Stimulated activated CD4-positive, alpha-beta T cell treated with anti-CD3 and anti-CD28 coated beads, Interleukin-2, amount 100 ng/mL, for 24 hours (primary cell): ENCODE data around the gene TCF19.
"Not testable (repeated sequence)": the region's sequence is repeated elsewhere in the genome, so short reads cannot be mapped to it uniquely, and the experiment has no call there.

Experiments
- DNase-seq, 2 donors: peaks; one replicate each; pipeline ENCODE4 v3.0.0-alpha.2; 2020

Gene TCF19

DNA sequence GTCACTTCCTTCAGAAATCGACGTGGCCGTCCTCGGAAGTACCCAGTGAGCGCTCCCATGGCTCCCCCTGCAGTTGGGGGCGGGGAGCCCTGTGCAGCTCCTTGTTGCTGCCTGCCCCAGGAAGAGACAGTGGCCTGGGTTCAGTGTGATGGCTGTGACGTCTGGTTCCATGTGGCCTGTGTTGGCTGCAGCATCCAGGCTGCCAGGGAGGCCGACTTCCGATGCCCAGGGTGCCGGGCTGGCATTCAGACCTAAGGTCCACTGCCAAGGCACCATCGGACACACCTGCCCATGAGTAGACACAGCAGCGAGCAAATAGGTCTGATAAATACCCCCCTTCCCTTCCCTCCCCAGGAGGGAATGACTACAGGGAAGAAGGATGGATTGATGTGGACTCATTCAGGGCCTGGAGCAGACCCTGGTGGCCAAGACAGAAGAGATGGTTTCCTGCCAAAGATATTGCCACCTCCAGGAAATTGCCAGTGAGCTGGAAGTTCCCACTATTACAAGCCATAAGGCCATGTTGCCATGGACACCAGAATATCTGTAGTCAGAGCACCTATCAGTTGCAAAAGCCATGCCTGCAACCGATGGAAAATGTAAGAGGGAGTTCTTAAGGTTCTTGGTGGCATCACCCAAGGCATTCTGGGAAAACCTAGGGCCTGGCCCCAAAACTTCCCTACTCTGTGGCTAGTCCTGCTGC lies 4.2 kb downstream of the TCF19 start:
- no peak for DNase-seq

- no peak for DNase-seq
These were observed 5.5 kb downstream of the TCF19 start for GRCh38 chr6:31163922-31164321.

- not testable (repeated sequence) for DNase-seq
These were observed 6.2 kb downstream of the TCF19 start for GRCh38 chr6:31164475-31165063.

DNA sequence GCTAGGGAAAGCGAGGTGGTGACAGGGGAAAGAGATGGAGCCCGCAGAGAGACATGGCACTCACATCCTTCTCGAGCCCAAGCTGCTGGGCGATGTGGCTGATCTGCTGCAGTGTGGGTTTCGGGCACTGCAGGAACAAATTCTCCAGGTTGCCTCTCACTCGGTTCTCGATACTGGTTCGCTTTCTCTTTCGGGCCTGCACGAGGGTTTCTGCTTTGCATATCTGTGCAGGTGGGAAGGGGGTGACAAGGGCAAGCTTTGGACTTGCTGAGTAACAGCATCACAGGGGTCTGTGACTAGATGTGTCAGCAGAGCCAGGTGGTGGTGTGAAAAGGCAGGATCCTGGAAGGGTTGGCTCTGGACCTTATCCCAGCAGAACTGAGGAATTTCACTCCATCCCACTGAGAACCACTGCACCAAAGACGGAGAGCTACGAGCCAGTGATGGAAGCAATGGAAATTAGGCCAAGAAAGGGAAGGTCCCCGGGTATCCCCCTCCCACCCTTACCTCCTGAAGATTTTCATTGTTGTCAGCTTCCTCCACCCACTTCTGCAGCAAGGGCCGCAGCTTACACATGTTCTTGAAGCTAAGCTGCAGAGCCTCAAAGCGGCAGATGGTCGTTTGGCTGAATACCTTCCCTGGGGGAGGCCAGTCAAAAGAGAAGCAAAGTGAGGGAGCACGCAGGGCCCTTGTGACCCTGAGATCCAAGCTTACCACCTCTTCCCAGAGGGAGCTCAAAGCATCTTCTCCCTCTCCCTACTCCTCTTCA lies 6.9 kb downstream of the TCF19 start:
- DNase-seq, result peak in 1 of 2 donors; percentile 15

GRCh38 chr6:31165986-31166385 lies 7.6 kb downstream of the TCF19 start:
- DNase-seq, result no peak

DNA sequence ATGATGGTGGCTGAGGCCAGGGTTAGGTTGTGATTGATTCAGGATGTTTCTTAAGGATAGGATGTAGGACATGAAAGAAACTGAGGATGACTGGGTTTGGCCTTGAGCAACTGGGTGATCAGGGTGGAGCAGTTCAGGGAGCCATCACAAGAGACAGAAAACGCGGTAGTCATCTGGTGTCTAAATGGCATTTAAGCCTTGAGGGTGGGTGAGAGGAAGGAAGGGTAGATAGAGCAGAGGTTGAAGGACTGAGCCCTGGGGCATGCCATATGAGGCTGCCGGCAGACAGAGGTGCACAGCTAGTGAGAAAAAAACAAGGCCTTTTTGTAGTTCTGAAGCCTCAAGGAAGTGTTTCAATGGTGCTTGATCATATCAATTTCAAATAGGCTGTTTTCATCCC lies 10.2 kb downstream of the TCF19 start:
- no peak for DNase-seq

DNA sequence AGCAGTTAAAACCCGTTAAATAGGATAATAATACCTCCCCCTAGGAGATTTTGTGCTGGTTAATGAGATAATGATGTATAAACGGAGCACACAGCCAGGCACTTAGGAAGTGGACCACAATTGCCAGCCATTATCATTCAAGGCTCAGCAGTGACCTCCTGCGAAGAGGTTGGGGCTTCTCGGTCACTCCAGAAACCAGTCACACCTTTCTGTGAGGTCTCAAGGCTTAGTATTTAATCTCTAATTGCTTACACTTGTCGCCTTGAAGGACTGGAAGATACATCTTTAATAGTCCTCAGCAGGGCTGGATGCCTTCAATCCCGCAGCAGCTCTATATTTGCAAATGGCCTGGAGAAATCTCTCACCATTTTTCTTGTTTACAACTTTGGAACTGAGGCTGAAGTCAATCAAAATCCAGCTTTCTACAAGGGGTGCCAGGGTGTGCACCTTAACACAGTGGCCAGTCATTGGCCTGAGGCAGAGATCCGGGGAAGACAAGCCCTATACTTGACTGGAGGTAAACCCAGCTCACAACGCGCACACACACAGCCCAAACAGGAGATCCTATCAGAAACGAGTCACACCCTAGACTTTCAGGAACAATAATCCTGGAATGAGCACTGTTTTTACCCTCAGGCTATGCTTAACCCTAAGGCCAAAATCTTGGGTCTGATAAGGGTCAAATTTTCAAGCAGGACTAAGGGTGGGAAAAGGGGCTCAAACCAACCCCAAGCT lies 10.9 kb downstream of the TCF19 start:
- no peak for DNase-seq

- not testable (repeated sequence) for DNase-seq
These were observed 11.6 kb downstream of the TCF19 start for GRCh38 chr6:31169858-31170599.

DNA sequence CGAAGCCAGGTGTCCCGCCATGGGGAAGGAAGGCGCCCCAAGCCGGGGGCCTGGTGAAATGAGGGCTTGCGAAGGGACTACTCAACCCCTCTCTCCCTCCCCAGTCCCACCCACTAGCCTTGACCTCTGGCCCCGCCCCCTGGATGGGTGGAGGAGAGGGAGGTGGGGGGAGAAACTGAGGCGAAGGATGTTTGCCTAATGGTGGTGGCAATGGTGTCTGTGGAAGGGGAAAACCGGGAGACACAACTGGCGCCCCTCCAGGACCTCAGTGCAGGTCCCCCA lies 12.2 kb downstream of the TCF19 start, which contains the start of gene POU5F1:
Gene POU5F1, minus strand, starts transcription at position 83 of the 282 bp plus-strand sequence. Its CDS starts 62 bp downstream, at position 21.
- DNase-seq, result no peak

DNA sequence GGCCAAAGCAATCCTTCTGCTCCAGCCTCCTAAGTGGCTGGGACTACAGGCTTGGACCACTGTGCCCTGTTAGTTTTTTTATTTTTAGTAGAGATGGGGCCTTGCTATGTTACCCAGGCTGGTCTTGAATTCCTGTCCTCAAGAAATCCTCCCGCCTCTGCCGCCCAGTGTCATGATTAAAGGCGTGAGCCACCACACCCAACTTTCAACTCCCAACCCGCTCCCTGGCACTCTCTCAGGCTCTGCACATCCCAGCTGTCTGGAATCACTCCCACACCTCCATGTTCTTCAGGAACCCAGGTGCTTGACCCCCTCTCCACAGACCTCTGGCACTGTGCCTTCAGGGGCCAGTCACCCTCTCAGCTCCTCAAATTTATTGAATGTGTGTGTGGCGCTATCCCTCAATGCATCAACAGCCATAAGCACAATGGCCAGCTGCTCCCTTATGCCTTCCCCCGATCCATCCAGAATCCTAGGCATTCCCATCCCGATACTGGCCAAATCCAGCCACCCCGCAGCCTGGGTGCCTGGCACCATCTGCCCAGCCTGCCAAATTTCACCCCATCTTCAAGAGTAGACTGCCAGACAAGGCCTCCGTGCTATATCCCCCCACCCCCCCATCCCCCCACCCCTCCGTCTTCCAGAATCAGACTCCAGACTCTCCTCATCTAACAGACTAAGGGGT lies 12.7 kb downstream of the TCF19 start:
- DNase-seq, result no peak

DNA sequence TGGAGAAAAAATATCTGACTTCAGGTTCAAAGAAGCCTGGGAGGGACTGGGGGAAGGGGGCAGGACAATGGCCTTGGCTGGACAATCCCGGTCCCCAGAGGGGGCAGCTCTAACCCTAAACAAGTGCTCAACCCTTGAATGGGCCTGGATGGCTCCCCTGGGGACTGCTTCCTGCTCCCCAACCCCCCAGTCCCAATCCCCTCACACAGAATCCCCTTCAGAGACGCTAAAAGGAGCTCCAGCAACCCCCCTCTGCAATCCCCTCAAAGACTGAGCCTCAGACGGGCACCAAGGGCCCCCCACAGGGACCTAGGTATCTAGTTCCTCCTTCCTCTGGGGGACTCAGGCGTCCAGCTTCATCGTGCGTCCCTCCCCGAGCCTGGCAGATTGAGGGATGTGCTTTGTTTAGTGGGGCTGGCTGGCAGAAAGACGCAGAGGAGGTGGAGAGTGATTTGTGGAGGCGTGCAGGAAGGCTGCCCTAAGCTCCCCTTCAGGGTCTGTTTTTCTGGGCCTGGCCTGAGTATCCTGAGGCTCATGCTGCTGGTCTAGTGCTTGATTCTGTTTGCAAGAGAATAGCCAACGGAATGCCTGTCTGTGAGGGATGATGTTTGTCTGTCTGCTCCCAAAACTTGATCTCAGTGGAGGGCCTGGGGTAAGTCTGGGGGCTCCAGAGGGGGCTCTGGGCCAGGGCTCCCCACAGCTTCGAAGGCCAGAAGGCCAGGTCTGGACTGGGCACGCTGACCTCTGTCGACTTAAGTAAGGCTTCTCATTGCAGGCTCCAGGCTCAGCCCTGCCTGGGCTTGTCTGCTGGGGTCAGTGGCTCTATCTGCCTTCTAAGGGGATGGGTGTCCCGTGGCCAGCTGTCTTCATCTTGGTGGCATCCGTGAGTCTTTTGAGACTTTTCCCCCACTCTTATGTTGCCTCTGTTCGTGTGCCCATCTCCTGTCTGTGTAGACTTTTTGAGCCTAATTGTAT lies 13.8 kb downstream of the TCF19 start:
- no peak for DNase-seq

DNA sequence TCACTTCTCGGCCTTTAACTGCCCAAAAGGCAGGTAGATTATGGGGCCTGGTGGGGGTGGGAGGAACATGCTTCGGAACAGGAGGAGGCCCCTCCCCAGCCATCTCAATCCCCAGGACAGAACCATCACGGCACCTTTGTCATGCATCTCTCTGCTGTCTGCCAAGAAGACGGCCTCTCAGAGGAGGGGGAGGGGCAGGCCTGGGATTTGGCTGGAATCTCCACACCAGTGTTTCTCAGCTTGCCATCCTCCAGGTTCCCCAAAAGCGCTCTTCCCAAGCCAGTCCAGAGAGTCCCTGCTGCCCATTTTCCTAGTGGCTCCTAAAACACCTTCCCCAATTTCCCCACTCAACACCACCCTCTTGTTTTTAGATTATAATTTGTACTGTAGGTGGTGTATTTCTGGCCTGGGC lies 14.6 kb downstream of the TCF19 start:
- DNase-seq, result no peak

DNA sequence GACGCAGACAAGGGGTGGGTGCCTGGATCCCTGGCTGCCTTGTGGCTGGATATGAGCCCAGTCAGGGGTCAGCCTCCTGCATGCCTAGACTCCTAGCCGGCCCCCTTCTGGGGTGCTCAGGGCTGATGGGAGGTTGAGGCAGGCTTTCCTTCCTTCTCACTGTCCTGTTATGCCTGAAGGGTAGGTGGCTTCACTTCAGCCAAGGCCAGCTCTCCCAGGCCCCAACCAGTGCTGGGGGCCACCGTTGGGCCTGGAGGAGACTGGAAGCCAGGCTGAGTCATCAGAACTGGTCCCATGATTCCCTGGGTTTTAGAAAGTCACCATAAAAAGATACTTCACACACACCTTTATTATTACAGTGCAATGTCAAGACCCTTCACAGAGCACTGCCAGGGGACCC lies 15.0 kb downstream of the TCF19 start:
- DNase-seq, result no peak

- DNase-seq, result no peak
These were observed 16.0 kb downstream of the TCF19 start for GRCh38 chr6:31174378-31174777.

DNA sequence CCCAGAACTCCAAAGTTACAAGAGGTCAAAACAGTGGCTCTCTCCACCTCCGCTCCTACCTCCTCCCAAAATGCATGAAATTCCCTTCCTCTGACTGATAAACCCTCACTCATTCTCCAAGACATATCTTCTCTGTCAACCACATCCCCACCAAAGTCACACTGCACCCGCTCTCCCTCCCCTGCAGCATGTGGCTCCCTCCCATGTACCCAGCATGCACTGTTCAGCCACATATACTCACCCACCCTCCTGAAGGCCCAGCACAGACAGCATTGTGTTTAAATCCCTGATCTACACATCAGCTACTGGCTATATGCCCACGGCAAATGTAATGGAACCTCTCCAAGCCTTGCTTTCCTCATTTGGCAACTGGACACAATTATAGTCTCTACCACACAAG lies 17.6 kb downstream of the TCF19 start:
- no peak for DNase-seq

GRCh38 chr6:31178143-31179041 lies 20.0 kb downstream of the TCF19 start:
- no peak for DNase-seq

GRCh38 chr6:31179042-31179386 lies 20.6 kb downstream of the TCF19 start:
- no peak for DNase-seq

DNA sequence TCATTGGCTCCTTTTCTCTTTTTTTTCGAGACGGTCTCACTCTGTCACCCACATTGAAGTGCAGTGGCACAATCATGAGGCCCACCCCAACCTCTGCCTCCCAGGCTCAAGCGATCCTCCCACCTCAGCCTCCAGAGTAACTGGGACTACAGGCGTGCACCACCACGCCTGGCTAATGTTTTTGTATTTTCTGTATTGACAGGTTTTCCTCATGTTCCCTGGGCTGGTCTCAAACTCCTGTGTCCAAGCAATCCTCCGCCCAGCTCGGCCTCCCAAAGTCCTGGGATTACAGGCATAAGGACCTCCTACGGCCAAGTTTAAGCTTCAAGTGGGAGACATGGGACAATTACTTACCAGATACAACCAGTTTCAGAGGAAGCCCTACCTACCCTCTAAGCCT lies 21.5 kb downstream of the TCF19 start:
- no peak for DNase-seq

DNA sequence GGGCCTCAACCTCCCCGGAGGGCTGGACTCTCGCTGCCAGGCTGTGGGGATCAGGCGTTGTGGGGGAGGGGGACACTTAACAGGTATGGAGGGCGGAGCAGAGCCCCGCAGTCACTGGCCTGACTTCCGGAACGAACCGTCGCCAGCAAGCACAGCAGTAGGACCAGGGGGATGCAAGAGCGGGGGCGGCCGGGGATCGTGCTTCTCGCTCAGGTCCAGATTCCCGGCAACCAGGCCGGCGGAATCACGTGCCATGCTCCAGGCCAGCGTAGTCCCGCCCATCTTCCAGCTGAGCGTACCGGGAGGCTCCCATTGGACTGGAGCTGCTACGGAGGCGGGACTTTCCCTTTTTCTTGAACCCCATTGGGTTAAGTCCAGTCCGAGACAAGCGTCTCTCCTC lies 22.1 kb downstream of the TCF19 start:
- DNase-seq, result peak; percentile 60 to 77

DNA sequence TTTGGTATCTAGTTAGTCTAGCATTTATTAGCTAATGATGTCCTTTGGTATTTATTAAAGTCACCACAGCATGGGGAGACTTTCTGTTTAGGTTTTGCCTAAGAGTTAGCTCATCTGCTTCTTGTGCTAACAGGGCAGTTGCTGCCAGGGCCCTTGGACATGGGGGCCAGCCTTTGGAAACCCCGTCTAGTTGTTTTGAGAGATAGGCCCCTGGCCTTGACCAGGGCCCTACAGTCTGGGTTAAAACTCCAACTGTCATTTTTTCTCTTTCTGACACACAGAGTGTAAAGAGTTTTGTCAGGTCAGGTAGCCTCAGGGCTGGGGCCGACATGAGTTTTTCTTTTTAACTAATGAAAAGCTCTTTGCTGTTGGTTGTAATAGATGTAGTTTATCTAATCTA lies 24.9 kb downstream of the TCF19 start:
- DNase-seq, result not testable (repeated sequence)
